ENCODE results near the gene NAA10. TPM values are rescaled to one million over a fixed set of nuclear protein-coding genes. Genes with fewer than 3 reads are reported as not detected.

The NAA10 gene
- total and polyA plus RNA-seq, 2 donors from 2014 or later, result 79.3 to 120 TPM

GRCh38 chrX:153948002-153948466, 13.2 kb upstream of the NAA10 start:
- Histone ChIP-seq H3K27me3 (ENCODE audit: control insufficient read depth, insufficient read depth, low read length) (no peaks in the 10 kb centered on the region), H3K9me3 (ENCODE audit: control insufficient read depth in 2 of 3, insufficient read depth in 1 of 3, low read length in 3 of 3) (no peaks in the 10 kb centered on the region), H3K9ac (ENCODE audit: low read length in 3 of 3) (no peak overlapping the region), H3K4me3 (ENCODE audit: low read length in 3 of 3) (no peak overlapping the region), H3K4me1 (ENCODE audit: control insufficient read depth in 2 of 3, insufficient read depth in 2 of 3, low read depth in 1 of 3, low read length in 3 of 3) (peaks cover 0 to 16% (median 0%) of the 10 kb centered on the region in 3 donors), H3K27ac (ENCODE audit: low read depth in 2 of 2, low read length in 2 of 2) (peak overlapping the region in 1 of 2 donors; percentile 37), H3K36me3 (ENCODE audit: control insufficient read depth in 2 of 3, insufficient read depth in 3 of 3, low read length in 3 of 3) (peaks cover 2 to 23% (median 2%) of the 10 kb centered on the region in 3 donors)
- TF ChIP-seq, protein P1, sequence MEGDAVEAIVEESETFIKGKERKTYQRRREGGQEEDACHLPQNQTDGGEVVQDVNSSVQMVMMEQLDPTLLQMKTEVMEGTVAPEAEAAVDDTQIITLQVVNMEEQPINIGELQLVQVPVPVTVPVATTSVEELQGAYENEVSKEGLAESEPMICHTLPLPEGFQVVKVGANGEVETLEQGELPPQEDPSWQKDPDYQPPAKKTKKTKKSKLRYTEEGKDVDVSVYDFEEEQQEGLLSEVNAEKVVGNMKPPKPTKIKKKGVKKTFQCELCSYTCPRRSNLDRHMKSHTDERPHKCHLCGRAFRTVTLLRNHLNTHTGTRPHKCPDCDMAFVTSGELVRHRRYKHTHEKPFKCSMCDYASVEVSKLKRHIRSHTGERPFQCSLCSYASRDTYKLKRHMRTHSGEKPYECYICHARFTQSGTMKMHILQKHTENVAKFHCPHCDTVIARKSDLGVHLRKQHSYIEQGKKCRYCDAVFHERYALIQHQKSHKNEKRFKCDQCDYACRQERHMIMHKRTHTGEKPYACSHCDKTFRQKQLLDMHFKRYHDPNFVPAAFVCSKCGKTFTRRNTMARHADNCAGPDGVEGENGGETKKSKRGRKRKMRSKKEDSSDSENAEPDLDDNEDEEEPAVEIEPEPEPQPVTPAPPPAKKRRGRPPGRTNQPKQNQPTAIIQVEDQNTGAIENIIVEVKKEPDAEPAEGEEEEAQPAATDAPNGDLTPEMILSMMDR (IDR thresholded peaks at IDR 0.05; ENCODE audit: borderline replicate concordance, extremely low read depth, insufficient read depth), result no peak
- no peak for FAIRE-seq
- DNase-seq, result no peak
- intact Hi-C loops (cut with DNase I), result no loop called here

GRCh38 chrX:153947009-153947769, 12.4 kb upstream of the NAA10 start:
- FAIRE-seq, result peak; percentile 87
- Histone ChIP-seq H3K27me3 (ENCODE audit: control insufficient read depth, insufficient read depth, low read length) (no peaks in the 10 kb centered on the region), H3K27ac (ENCODE audit: low read depth in 2 of 2, low read length in 2 of 2) (no peak overlapping the region), H3K36me3 (ENCODE audit: control insufficient read depth in 2 of 3, insufficient read depth in 3 of 3, low read length in 3 of 3) (peaks cover 2 to 15% (median 2%) of the 10 kb centered on the region in 3 donors), H3K9ac (ENCODE audit: low read length in 3 of 3) (peak overlapping the region in 1 of 3 donors; percentile 12), H3K9me3 (ENCODE audit: control insufficient read depth in 2 of 3, insufficient read depth in 1 of 3, low read length in 3 of 3) (no peaks in the 10 kb centered on the region), H3K4me3 (ENCODE audit: low read length in 3 of 3) (no peak overlapping the region), H3K4me1 (ENCODE audit: control insufficient read depth in 2 of 3, insufficient read depth in 2 of 3, low read depth in 1 of 3, low read length in 3 of 3) (peaks cover 0 to 17% (median 0%) of the 10 kb centered on the region in 3 donors)
- intact Hi-C loops (cut with DNase I), result no loop called here
- peak in 4 of 5 donors; percentile 70 to 76 (median 74) for DNase-seq
- TF ChIP-seq, protein P1 (IDR thresholded peaks at IDR 0.05; ENCODE audit: borderline replicate concordance, extremely low read depth, insufficient read depth), result peak; percentile 55

DNA sequence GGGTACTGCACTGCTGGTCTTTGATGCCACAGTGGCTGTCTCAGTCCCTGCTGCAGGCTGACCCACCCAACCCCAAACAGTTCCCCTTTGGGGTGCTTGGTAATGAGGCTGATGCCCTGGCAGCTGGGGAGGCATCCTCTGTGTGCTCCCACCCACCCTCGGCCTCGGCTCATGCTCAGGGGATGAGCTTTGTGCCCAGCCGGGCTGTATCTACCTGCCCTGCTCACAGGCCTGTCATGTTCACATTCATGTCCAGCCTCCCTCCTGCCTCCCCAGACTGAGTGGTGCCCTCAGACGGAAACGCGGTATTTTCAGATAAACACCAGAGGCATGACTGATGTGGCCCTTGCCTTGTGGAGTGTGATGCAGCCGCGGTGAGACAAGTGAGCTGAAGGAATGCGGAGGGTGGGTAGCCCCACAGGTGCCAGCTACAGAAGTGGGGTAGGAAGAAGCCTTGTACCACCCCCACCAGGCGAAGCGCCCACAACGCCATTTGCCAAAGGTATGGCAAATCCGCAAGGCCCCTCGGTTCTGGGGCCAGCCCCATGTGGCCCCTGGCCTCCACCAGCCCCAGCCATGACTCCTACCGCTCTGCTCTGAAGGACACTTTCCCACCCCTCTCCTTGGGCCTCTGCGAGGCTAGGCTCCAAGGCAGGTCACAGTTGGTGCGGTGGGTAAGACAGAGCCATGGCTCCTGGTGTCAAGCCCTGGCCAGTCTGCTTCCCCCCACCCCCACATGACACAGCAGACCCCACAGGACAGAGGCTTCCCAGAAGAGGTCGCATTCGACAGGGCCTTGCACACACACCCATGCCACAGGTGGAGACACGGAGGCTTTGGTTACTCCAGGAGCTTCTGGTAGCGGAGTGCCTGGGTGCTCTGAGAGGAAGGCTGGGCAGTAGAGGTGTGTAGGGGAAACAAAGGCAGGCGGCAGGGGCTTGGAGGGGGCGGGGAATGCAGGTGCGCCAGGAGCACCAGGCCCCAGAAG, 11.4 kb upstream of the NAA10 start:
- Histone ChIP-seq H3K9me3 (ENCODE audit: control insufficient read depth in 2 of 3, insufficient read depth in 1 of 3, low read length in 3 of 3) (no peaks in the 10 kb centered on the region), H3K27me3 (ENCODE audit: control insufficient read depth, insufficient read depth, low read length) (no peaks in the 10 kb centered on the region), H3K4me3 (ENCODE audit: low read length in 3 of 3) (no peak overlapping the region), H3K27ac (ENCODE audit: low read depth in 2 of 2, low read length in 2 of 2) (no peak overlapping the region), H3K4me1 (ENCODE audit: control insufficient read depth in 2 of 3, insufficient read depth in 2 of 3, low read depth in 1 of 3, low read length in 3 of 3) (peaks cover 0 to 17% (median 0%) of the 10 kb centered on the region in 3 donors), H3K9ac (ENCODE audit: low read length in 3 of 3) (no peak overlapping the region), H3K36me3 (ENCODE audit: control insufficient read depth in 2 of 3, insufficient read depth in 3 of 3, low read length in 3 of 3) (peaks cover 0 to 11% (median 2%) of the 10 kb centered on the region in 3 donors)
- intact Hi-C loops (cut with DNase I), result no loop called here
- FAIRE-seq (no peak), DNase-seq (no peak)
- TF ChIP-seq, protein P1 (IDR thresholded peaks at IDR 0.05; ENCODE audit: borderline replicate concordance, extremely low read depth, insufficient read depth), result no peak

Measured in kidney (tissue), 14 donors.